IMR-90 (cell line): ENCODE results near the gene PIEZO2. TPM values are rescaled to one million over a fixed set of nuclear protein-coding genes. Genes with fewer than 3 reads are reported as not detected.

ENCODE experiments used
- ATAC-seq: fragments of 200-7000 bp; cut with Tn5 transposase; 2 replicates; pipeline ENCODE4 v1.9.1; 2020; ENCODE audit warnings: low read depth, mild to moderate bottlenecking, moderate library complexity
- BruUV-seq: library from RNA; stranded (reverse); fragments of 400-500 nt; replicated peaks from 2 replicates; lab custom pipeline; 2021; lab: Mats Ljungman, UMichigan
- CTCF ChIA-PET: fragments of 300-600 bp; formaldehyde crosslinking; extraction: SDS; loops from one replicate; lab custom pipeline; 2021; ENCODE audit warnings: antibody characterized with exemption; lab: Yijun Ruan, JAX
- POLR2A ChIA-PET: fragments of 300-600 bp; sonication (Branson Sonifier 250); formaldehyde crosslinking; loops from one replicate; lab custom pipeline; 2022; ENCODE audit warnings: antibody characterized with exemption; ENCODE audit not compliant: unreplicated experiment; lab: Charles Lee
- DNase-seq: peaks from one replicate; pipeline ENCODE4 v3.0.0; 2013
- H2AFZ ChIP-seq: replicated peaks from 2 replicates; pipeline ENCODE3; 2013; ENCODE audit warnings: low read length, mild to moderate bottlenecking; ENCODE audit not compliant: poor library complexity
- H2AK5ac ChIP-seq: 2 replicates; pipeline ENCODE4 v1.6.1; 2013; ENCODE audit warnings: low read depth, low read length, inconsistent platforms
- H2AK9ac ChIP-seq: replicated peaks from 2 replicates; pipeline ENCODE3; 2013; ENCODE audit warnings: mild to moderate bottlenecking, low read depth, low read length, moderate library complexity; ENCODE audit not compliant: poor library complexity
- H2BK120ac ChIP-seq: 2 replicates; pipeline ENCODE4 v1.6.1; 2013; ENCODE audit warnings: low read depth, low read length, inconsistent platforms
- H2BK15ac ChIP-seq: 3 replicates; pipeline ENCODE4 v1.6.1; 2013; ENCODE audit warnings: low read depth, low read length, inconsistent platforms
- H2BK20ac ChIP-seq: 2 replicates; pipeline ENCODE4 v1.6.1; 2013; ENCODE audit warnings: low read depth, mild to moderate bottlenecking, inconsistent platforms, low read length, moderate library complexity
- H2BK5ac ChIP-seq: 2 replicates; pipeline ENCODE4 v1.6.1; 2013; ENCODE audit warnings: mild to moderate bottlenecking, low read depth, low read length, inconsistent platforms; ENCODE audit not compliant: poor library complexity, severe bottlenecking
- H3K14ac ChIP-seq: replicated peaks from 2 replicates; pipeline ENCODE4 v1.6.1; 2013; ENCODE audit warnings: low read depth, low read length, inconsistent platforms
- H3K18ac ChIP-seq: 2 replicates; pipeline ENCODE4 v1.6.1; 2013; ENCODE audit warnings: low read depth, low read length, control low read depth
- H3K23ac ChIP-seq: 2 replicates; pipeline ENCODE4 v1.6.1; 2013; ENCODE audit warnings: low read depth, low read length, inconsistent platforms
- H3K27ac ChIP-seq: 2 replicates; pipeline ENCODE4 v1.5.1; 2013; ENCODE audit warnings: mild to moderate bottlenecking, control low read depth, low read length; ENCODE audit not compliant: insufficient read depth
- H3K27me3 ChIP-seq: 2 replicates; pipeline ENCODE4 v1.6.1; 2013; ENCODE audit warnings: low read length; ENCODE audit not compliant: control insufficient read depth, insufficient read depth
- H3K36me3 ChIP-seq: 2 replicates; pipeline ENCODE4 v1.6.1; 2013; ENCODE audit warnings: low read length, mixed read lengths; ENCODE audit not compliant: control insufficient read depth, insufficient read depth
- H3K4ac ChIP-seq: 2 replicates; pipeline ENCODE4 v1.6.1; 2013; ENCODE audit warnings: low read depth, low read length, inconsistent platforms
- H3K4me1 ChIP-seq: 2 replicates; pipeline ENCODE4 v1.6.1; 2013; ENCODE audit warnings: low read length, mixed read lengths; ENCODE audit not compliant: control insufficient read depth, insufficient read depth
- H3K4me2 ChIP-seq: 2 replicates; pipeline ENCODE4 v1.6.1; 2013; ENCODE audit warnings: low read depth, mild to moderate bottlenecking, control low read depth, low read length, moderate library complexity
- H3K4me3 ChIP-seq: 2 replicates; pipeline ENCODE4 v1.5.1; 2013; ENCODE audit warnings: low read depth, mild to moderate bottlenecking, control low read depth, low read length, moderate library complexity; ENCODE audit not compliant: insufficient read depth
- H3K56ac ChIP-seq: 2 replicates; pipeline ENCODE4 v1.6.1; 2013; ENCODE audit warnings: low read length, inconsistent platforms; ENCODE audit not compliant: insufficient read depth; ENCODE audit errors: extremely low read depth
- H3K79me1 ChIP-seq, 2 experiments: 2 replicates each; pipeline ENCODE4 v1.6.1; 2013; ENCODE audit warnings: low read length in 2 of 2, inconsistent platforms in 1 of 2, low read depth in 1 of 2
- H3K9ac ChIP-seq: 2 replicates; pipeline ENCODE4 v1.6.1; 2013; ENCODE audit warnings: low read depth, low read length, control low read depth
- H3K9me1 ChIP-seq: 2 replicates; pipeline ENCODE4 v1.6.1; 2013; ENCODE audit warnings: low read length, inconsistent platforms; ENCODE audit not compliant: insufficient read depth
- H3K9me3 ChIP-seq: 2 replicates; pipeline ENCODE4 v1.6.1; 2013; ENCODE audit warnings: low read length; ENCODE audit not compliant: control insufficient read depth, insufficient read depth
- H4K20me1 ChIP-seq: 2 replicates; pipeline ENCODE4 v1.6.1; 2013; ENCODE audit warnings: low read length, inconsistent platforms; ENCODE audit not compliant: insufficient read depth
- H4K5ac ChIP-seq: 2 replicates; pipeline ENCODE4 v1.6.1; 2013; ENCODE audit warnings: mild to moderate bottlenecking, low read depth, low read length, control low read depth
- H4K8ac ChIP-seq, 2 experiments: 2 replicates each; pipeline ENCODE4 v1.6.1; 2013; ENCODE audit warnings: low read depth in 2 of 2, low read length in 2 of 2, control low read depth in 1 of 2, inconsistent platforms in 1 of 2
- H4K91ac ChIP-seq: 2 replicates; pipeline ENCODE4 v1.6.1; 2013; ENCODE audit warnings: low read depth, low read length, inconsistent platforms; ENCODE audit not compliant: insufficient read depth
- BHLHE40 ChIP-seq: fragments of 150-350 bp; IDR thresholded peaks from 2 replicates; pipeline ENCODE4 v1.6.1; 2016; ENCODE audit warnings: mild to moderate bottlenecking, low read depth, low read length
- CEBPB ChIP-seq: IDR thresholded peaks from 2 replicates; pipeline ENCODE4 v1.6.1; 2012; ENCODE audit warnings: low read depth, low read length, improper control_type of control experiment
- CHD1 ChIP-seq: IDR thresholded peaks from 2 replicates; pipeline ENCODE4 v1.6.1; 2012; ENCODE audit warnings: low read depth, low read length, improper control_type of control experiment
- FOS ChIP-seq: fragments of 150-350 bp; IDR thresholded peaks from 2 replicates; pipeline ENCODE4 v1.6.1; 2016; ENCODE audit warnings: low read depth, low read length
- MAFK ChIP-seq: IDR thresholded peaks from 2 replicates; pipeline ENCODE4 v1.6.1; 2012; ENCODE audit warnings: low read depth, low read length, improper control_type of control experiment
- MAZ ChIP-seq: IDR thresholded peaks from 2 replicates; pipeline ENCODE4 v1.6.1; 2012; ENCODE audit warnings: low read depth, mild to moderate bottlenecking, low read length, improper control_type of control experiment, moderate library complexity, borderline replicate concordance
- MXI1 ChIP-seq: IDR thresholded peaks from 2 replicates; pipeline ENCODE4 v1.6.1; 2012; ENCODE audit warnings: low read depth, mild to moderate bottlenecking, low read length, moderate library complexity, borderline replicate concordance
- NFE2L2 ChIP-seq: fragments of 150-350 bp; IDR thresholded peaks from 2 replicates; pipeline ENCODE4 v1.6.1; 2016; ENCODE audit warnings: low read depth, mild to moderate bottlenecking, low read length
- POLR2A ChIP-seq: IDR thresholded peaks from 2 replicates; pipeline ENCODE4 v1.6.1; 2012; ENCODE audit warnings: mild to moderate bottlenecking, low read depth, low read length
- RAD21 ChIP-seq: IDR thresholded peaks from 2 replicates; pipeline ENCODE4 v1.6.1; 2012; ENCODE audit warnings: low read length, improper control_type of control experiment
- RCOR1 ChIP-seq: IDR thresholded peaks from 2 replicates; pipeline ENCODE4 v1.6.1; 2012; ENCODE audit warnings: mild to moderate bottlenecking, low read length, improper control_type of control experiment; ENCODE audit not compliant: insufficient replicate concordance
- RFX5 ChIP-seq: IDR thresholded peaks from 2 replicates; pipeline ENCODE4 v1.8.0; 2012; ENCODE audit warnings: low read depth, mild to moderate bottlenecking, low read length, moderate library complexity
- SMC3 ChIP-seq: fragments of 150-350 bp; IDR thresholded peaks from 2 replicates; pipeline ENCODE4 v1.6.1; 2016; ENCODE audit warnings: low read depth, mild to moderate bottlenecking, antibody characterized with exemption, low read length, moderate library complexity
- WGBS, 2 experiments: methylation state at CpG; one replicate each; pipeline versions ENCODE4 v1.1.5 to v1.1.7; 2013; ENCODE audit warnings: missing lambda C conversion rate in 2 of 2; ENCODE audit not compliant: insufficient read length in 1 of 2; ENCODE audit errors: extremely low coverage in 2 of 2; 5-methylcytosine and 5-hydroxymethylcytosine counted together
- dilution Hi-C: fragments of 300-500 bp; cut with HindIII; formaldehyde crosslinking; loops from one replicate; pipeline ENCODE4 v1.14.3; 2018; ENCODE audit warnings: low sequenced_read_pairs; ENCODE audit not compliant: unreplicated experiment
- in situ Hi-C: fragments of 300-500 bp; cut with MboI; formaldehyde crosslinking; loops from 3 replicates; pipeline ENCODE4 v1.14.3; 2019; ENCODE audit warnings: low sequenced_read_pairs, inconsistent platforms, mixed read lengths
- intact Hi-C: fragments of 100-400 bp; cut with micrococcal nuclease; formaldehyde crosslinking; loops from 2 replicates; pipeline ENCODE4 v1.10.0; 2022
- polyA plus RNA-seq, 3 experiments: library from polyadenylated mRNA; depleted of rRNA; stranded (reverse); fragments of >200 nt; gene quantifications; 2 replicates each; pipeline ENCODE4 v1.2.3, GENCODE V29; 2012; ENCODE audit warnings: low replicate concordance in 1 of 3
- total RNA-seq: library from RNA; depleted of rRNA; stranded (reverse); fragments of >200 nt; gene quantifications from 2 replicates; pipeline ENCODE4 v1.2.3, GENCODE V29; 2012
- TF ChIP-seq, protein P1 (sequence below): fragments of 150-350 bp; IDR thresholded peaks from 2 replicates; pipeline ENCODE4 v1.6.1; 2017; ENCODE audit warnings: mild to moderate bottlenecking, antibody characterized with exemption, low read length, low read depth
- TF ChIP-seq, protein P2 (sequence below): fragments of 150-350 bp; IDR thresholded peaks from 2 replicates; pipeline ENCODE4 v1.6.1; 2016; ENCODE audit warnings: low read depth, mild to moderate bottlenecking, low read length, moderate library complexity, borderline replicate concordance
- TF ChIP-seq, protein P3 (sequence below): conservative IDR thresholded peaks from 2 replicates; pipeline ENCODE4 v1.5.1; 2012; ENCODE audit warnings: mild to moderate bottlenecking, low read depth, low read length, improper control_type of control experiment

Gene PIEZO2
- total and polyA plus RNA-seq, 2 of the 4 experiments (the other 2 are of a cell fraction) = 2.4 to 4.1 TPM

DNA sequence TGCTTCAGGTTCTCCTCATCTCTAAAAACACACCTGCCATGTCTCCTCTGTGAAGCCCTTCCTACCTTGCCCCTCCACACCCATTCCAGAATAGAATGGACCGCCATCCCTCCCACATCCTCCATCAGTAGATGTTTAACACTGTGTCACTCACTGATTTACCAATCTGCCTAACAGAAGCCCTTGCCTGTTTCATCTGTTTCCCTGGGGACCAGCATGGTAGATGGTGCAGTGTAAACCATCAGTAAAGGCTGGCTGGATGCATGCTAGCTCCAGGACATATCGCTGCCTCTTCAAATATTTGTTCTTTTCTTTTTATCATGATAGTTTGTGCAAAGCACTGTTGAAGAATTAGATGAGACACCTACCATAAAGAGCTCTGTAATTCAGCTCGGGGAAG lies 271.4 kb downstream of the PIEZO2 start:
- Histone ChIP-seq H3K9me1 (no peaks in the 10 kb centered on the region), H3K36me3 (no peaks in the 10 kb centered on the region), H3K23ac (no peak overlapping the region), H2BK120ac (no peak overlapping the region), H3K4me3 (no peak overlapping the region), H4K8ac (no peak overlapping the region), H3K56ac (no peak overlapping the region), H3K9me3 (no peaks in the 10 kb centered on the region), H3K4me1 (no peaks in the 10 kb centered on the region), H3K79me1 (no peaks in the 10 kb centered on the region), H4K5ac (no peak overlapping the region), H2AK5ac (no peak overlapping the region), H3K4ac (no peak overlapping the region), H2AFZ (no peak overlapping the region), H4K20me1 (no peaks in the 10 kb centered on the region), H3K18ac (no peak overlapping the region), H3K27ac (no peak overlapping the region), H2BK5ac (no peak overlapping the region), H2AK9ac (no peak overlapping the region), H3K14ac (no peak overlapping the region), H3K9ac (no peak overlapping the region), H2BK20ac (no peak overlapping the region), H2BK15ac (no peak overlapping the region), H3K27me3 (no peaks in the 10 kb centered on the region), H3K4me2 (no peak overlapping the region), H4K91ac (no peak overlapping the region)
- WGBS, 2 experiments = no CpG with 5 or more reads among the region's 3 CpGs
- dilution Hi-C loops = no loop called here
- POLR2A ChIA-PET = interaction anchor here (0.6 kb wide), 1 partner anchor 309 kb away, joined by 5 read pairs; no protein-coding TSS in a partner anchor
- in situ Hi-C loops = no loop called here
- ATAC-seq (no peak), DNase-seq (no peak)
- no peak for TF ChIP-seq RFX5
- TF ChIP-seq FOS = no peak
- no peak for TF ChIP-seq MAZ
- no peak for TF ChIP-seq NFE2L2
- TF ChIP-seq, protein P1, sequence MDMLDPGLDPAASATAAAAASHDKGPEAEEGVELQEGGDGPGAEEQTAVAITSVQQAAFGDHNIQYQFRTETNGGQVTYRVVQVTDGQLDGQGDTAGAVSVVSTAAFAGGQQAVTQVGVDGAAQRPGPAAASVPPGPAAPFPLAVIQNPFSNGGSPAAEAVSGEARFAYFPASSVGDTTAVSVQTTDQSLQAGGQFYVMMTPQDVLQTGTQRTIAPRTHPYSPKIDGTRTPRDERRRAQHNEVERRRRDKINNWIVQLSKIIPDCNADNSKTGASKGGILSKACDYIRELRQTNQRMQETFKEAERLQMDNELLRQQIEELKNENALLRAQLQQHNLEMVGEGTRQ = no peak
- TF ChIP-seq RCOR1 = no peak
- no peak for TF ChIP-seq MXI1
- no peak for TF ChIP-seq CEBPB
- no peak for TF ChIP-seq MAFK
- TF ChIP-seq, protein P2, sequence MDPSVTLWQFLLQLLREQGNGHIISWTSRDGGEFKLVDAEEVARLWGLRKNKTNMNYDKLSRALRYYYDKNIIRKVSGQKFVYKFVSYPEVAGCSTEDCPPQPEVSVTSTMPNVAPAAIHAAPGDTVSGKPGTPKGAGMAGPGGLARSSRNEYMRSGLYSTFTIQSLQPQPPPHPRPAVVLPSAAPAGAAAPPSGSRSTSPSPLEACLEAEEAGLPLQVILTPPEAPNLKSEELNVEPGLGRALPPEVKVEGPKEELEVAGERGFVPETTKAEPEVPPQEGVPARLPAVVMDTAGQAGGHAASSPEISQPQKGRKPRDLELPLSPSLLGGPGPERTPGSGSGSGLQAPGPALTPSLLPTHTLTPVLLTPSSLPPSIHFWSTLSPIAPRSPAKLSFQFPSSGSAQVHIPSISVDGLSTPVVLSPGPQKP = no peak
- no peak for TF ChIP-seq SMC3
- no peak for TF ChIP-seq CHD1
- TF ChIP-seq, protein P3, sequence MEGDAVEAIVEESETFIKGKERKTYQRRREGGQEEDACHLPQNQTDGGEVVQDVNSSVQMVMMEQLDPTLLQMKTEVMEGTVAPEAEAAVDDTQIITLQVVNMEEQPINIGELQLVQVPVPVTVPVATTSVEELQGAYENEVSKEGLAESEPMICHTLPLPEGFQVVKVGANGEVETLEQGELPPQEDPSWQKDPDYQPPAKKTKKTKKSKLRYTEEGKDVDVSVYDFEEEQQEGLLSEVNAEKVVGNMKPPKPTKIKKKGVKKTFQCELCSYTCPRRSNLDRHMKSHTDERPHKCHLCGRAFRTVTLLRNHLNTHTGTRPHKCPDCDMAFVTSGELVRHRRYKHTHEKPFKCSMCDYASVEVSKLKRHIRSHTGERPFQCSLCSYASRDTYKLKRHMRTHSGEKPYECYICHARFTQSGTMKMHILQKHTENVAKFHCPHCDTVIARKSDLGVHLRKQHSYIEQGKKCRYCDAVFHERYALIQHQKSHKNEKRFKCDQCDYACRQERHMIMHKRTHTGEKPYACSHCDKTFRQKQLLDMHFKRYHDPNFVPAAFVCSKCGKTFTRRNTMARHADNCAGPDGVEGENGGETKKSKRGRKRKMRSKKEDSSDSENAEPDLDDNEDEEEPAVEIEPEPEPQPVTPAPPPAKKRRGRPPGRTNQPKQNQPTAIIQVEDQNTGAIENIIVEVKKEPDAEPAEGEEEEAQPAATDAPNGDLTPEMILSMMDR = no peak
- TF ChIP-seq POLR2A = no peak
- TF ChIP-seq BHLHE40 = no peak
- no peak for TF ChIP-seq RAD21
- intact Hi-C loops = loop anchor here (10.0 kb wide), 1 partner anchor 77 kb away; no protein-coding TSS in a partner anchor
- CTCF ChIA-PET = no interaction called here
- BruUV-seq = no TSS peak
